ENCODE data around the gene BHLHA15.

DNA sequence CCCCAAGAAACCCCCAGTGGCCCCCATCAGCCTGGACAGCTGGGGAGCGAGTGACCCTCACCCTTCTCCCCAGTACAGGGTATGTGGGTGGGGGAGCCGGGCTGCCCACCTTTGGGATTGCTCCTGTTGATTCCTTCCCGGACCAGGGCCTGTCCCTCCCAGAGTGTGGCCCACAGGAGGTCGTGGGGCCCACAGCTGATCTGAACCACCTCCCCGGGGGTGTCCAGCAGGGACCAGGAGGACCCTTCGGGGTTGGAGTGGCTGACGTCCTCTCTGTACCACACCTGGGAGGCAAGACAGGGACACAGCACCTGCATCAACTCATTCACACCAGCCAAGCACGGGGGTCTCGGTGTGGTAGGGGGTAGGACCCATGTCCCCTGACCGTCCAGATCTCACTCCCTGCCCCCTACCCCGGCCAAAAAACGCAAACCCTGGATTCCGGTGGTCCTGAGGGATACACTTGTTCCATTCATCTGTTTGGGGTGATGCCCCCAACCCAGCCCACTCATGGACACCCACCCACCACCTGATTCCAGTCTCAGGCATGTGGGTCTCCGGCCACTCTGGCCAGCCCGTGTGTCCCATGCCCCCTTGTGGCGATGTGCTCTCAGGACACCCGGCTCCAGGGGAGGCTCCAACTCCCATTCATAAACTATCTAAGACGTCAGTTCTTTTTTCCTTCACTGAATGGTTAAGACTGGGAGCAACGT lies 29.9 kb downstream of the BHLHA15 start:
- TF ChIP-seq, protein P1, sequence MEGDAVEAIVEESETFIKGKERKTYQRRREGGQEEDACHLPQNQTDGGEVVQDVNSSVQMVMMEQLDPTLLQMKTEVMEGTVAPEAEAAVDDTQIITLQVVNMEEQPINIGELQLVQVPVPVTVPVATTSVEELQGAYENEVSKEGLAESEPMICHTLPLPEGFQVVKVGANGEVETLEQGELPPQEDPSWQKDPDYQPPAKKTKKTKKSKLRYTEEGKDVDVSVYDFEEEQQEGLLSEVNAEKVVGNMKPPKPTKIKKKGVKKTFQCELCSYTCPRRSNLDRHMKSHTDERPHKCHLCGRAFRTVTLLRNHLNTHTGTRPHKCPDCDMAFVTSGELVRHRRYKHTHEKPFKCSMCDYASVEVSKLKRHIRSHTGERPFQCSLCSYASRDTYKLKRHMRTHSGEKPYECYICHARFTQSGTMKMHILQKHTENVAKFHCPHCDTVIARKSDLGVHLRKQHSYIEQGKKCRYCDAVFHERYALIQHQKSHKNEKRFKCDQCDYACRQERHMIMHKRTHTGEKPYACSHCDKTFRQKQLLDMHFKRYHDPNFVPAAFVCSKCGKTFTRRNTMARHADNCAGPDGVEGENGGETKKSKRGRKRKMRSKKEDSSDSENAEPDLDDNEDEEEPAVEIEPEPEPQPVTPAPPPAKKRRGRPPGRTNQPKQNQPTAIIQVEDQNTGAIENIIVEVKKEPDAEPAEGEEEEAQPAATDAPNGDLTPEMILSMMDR (IDR thresholded peaks at IDR 0.05; ENCODE audit: borderline replicate concordance, extremely low read depth, low read length, poor library complexity, severe bottlenecking), result peak; percentile 59
- TF ChIP-seq EZH2 (IDR thresholded peaks at IDR 0.05; ENCODE audit: borderline replicate concordance, low read depth, low read length, severe bottlenecking), result no peak
